MCF 10A (cell line): ENCODE measurements around the gene SHQ1. TPM values are rescaled to one million over a fixed set of nuclear protein-coding genes. Genes with fewer than 3 reads are reported as not detected.

Experiments used
- Bru-seq: library from RNA; stranded (reverse); fragments of 400-500 nt; gene quantifications from one replicate; lab custom pipeline; 2021; lab: Mats Ljungman, UMichigan
- BruChase-seq, 2 experiments: library from RNA; stranded (reverse); fragments of 400-500 nt; gene quantifications; one replicate each; lab custom pipeline; 2021; lab: Mats Ljungman, UMichigan
- BruUV-seq: library from RNA; stranded (reverse); fragments of 400-500 nt; replicated peaks from 2 replicates; lab custom pipeline; 2021; lab: Mats Ljungman, UMichigan
- CTCF ChIA-PET: fragments of 300-600 bp; sonication (Branson Sonifier 250); formaldehyde crosslinking; extraction: SDS; loops from one replicate; lab custom pipeline; 2021; ENCODE audit warnings: antibody characterized with exemption, inconsistent platforms; lab: Yijun Ruan, JAX
- POLR2A ChIA-PET: fragments of 300-600, 350-650 bp; sonication (Branson Sonifier 250); formaldehyde crosslinking; extraction: SDS; loops from one replicate; lab custom pipeline; 2020; ENCODE audit warnings: antibody characterized with exemption, inconsistent platforms; lab: Yijun Ruan, JAX
- DNase-seq: peaks from one replicate; pipeline ENCODE4 v3.0.0-alpha.2; 2018; ENCODE audit not compliant: unreplicated experiment
- H3K27ac Mint-ChIP-seq: one replicate; pipeline ENCODE4 v1.8.0; 2022; ENCODE audit warnings: mild to moderate bottlenecking, low read depth, mixed read lengths; ENCODE audit not compliant: unreplicated experiment
- H3K27me3 Mint-ChIP-seq: one replicate; pipeline ENCODE4 v1.8.0; 2022; ENCODE audit warnings: mixed read lengths; ENCODE audit not compliant: insufficient read depth, unreplicated experiment
- H3K36me3 Mint-ChIP-seq: one replicate; pipeline ENCODE4 v1.8.0; 2022; ENCODE audit warnings: mild to moderate bottlenecking, moderate library complexity, mixed read lengths; ENCODE audit not compliant: insufficient read depth, unreplicated experiment
- H3K4me1 Mint-ChIP-seq: one replicate; pipeline ENCODE4 v1.8.0; 2022; ENCODE audit warnings: mixed read lengths; ENCODE audit not compliant: insufficient read depth, unreplicated experiment
- H3K4me3 Mint-ChIP-seq: one replicate; pipeline ENCODE4 v1.8.0; 2022; ENCODE audit warnings: mild to moderate bottlenecking, moderate library complexity, mixed read lengths; ENCODE audit not compliant: unreplicated experiment
- H3K9me3 Mint-ChIP-seq: one replicate; pipeline ENCODE4 v1.8.0; 2022; ENCODE audit warnings: mixed read lengths; ENCODE audit not compliant: unreplicated experiment
- CTCF ChIP-seq: fragments of 200-600 bp; IDR thresholded peaks from one replicate; pipeline ENCODE4 v1.8.0; 2022; ENCODE audit warnings: antibody characterized with exemption, mild to moderate bottlenecking; ENCODE audit not compliant: unreplicated experiment
- intact Hi-C: fragments of 100-400 bp; cut with micrococcal nuclease; formaldehyde crosslinking; loops from 2 replicates; pipeline ENCODE4 v1.14.1; 2022
- long read RNA-seq: library from polyadenylated mRNA; stranded (forward); transcript quantifications from one replicate; pipeline ENCODE4 v2.0.0, GENCODE V29; 2022
- total RNA-seq: library from RNA; stranded (reverse); gene quantifications from 2 replicates; pipeline ENCODE4 v1.2.3, GENCODE V29; 2022

Gene SHQ1
- total RNA-seq (17.4 and 30.4 TPM in 2 replicates), Bru-seq, nascent RNA (percentile 67 among the genes with signal in this experiment), BruChase-seq, experiment 1, labeled RNA remaining after a 6-hour chase (percentile 62 among the genes with signal in this experiment), BruChase-seq, experiment 2, labeled RNA remaining after a 2-hour chase (percentile 66 among the genes with signal in this experiment)
- long read RNA-seq, transcript SHQ1-201 (11 exons, 2,879 nt), result major isoform, 50 of 57 reads
- long read RNA-seq, partial matches to known transcripts, result 3 of 57 reads
- long read RNA-seq, other reads (novel, unspliced or antisense), result 4 of 57 reads

DNA sequence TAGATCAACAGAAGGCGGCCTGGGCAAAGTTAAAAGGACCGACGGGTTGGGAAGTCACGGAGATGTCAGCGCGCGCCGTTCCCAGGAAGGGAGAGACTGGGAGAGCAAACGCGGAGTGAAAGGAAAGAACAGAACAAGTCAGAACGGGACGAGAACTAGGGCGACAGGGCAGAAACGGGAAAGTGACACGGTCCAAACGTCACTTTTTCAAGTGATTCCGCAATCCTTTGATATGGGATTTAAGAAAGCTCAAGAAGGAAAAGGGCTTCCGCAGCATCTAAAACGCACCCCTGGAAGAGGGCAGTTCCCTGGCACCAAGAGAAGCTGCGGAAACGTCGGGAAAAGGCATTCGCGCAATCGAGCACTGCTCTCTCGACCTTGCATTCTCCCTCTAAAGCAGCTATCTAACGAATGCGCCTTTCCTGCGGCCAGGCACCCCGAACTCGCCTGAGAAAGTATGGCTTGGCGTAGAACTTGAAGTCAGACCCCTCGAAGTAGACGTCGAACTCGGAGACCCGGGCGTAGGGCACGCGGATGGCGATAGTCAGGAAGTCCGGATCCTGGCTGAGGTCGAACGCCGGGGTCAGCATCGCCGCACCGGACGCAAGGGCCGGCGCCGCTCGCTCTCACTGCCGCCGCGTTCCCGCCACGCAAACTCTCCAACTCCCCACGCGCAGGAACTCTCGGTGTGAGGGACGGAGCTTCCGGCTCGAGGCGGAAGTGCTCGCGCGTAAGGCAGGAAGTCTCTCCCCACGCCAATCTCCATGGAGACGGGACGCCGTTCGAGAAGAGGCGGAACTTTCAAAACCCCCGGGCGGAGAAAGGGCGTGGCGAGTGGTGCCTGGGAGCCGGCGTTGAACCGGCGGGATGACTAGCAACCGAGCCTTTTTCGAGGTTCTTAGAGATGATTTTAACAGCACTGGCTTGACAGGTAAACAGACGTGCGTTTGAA is at the start of gene SHQ1:
Gene SHQ1, minus strand, starts transcription at position 695 of the 952 bp plus-strand sequence. Its CDS starts 105 bp downstream, at position 590.
- no peak for TF ChIP-seq CTCF
- no peaks in the 10 kb centered on the region for H3K27me3 Mint-ChIP-seq
- ChIA-PET POLR2A (interaction anchor here (0.8 to 1.9 kb wide), 20 partner anchors 14 to 509 kb away, joined by 3 to 13 read pairs (median 4); partner anchors contain the start of genes GXYLT2 and PPP4R2), CTCF (interaction anchor here (0.6 to 10.5 kb wide), 10 partner anchors 35 to 1678 kb away, joined by 3 to 221 read pairs (median 3); no protein-coding TSS in a partner anchor)
- intact Hi-C loops, result loop anchor here (5.0 kb wide), 1 partner anchor 654 kb away; no protein-coding TSS in a partner anchor
- H3K4me1 Mint-ChIP-seq, result peaks cover 32% of the 10 kb centered on the region
- BruUV-seq, result TSS peak; percentile 39
- H3K27ac Mint-ChIP-seq, result peak within 1 kb of the TSS; percentile 89
- DNase-seq, result peak; percentile 96
- peak within 1 kb of the TSS; percentile 91 for H3K4me3 Mint-ChIP-seq
- peaks cover 8% of the 10 kb centered on the region for H3K36me3 Mint-ChIP-seq
- no peaks in the 10 kb centered on the region for H3K9me3 Mint-ChIP-seq

- no TSS peak for BruUV-seq
- Mint-ChIP-seq H3K36me3 (no peaks in the 10 kb centered on the region), H3K27me3 (no peaks in the 10 kb centered on the region), H3K4me1 (peaks cover 9% of the 10 kb centered on the region), H3K27ac (no peak overlapping the region), H3K4me3 (no peak overlapping the region), H3K9me3 (no peaks in the 10 kb centered on the region)
- intact Hi-C loops, result no loop called here
- no peak for TF ChIP-seq CTCF
- no peak for DNase-seq
- ChIA-PET CTCF (interaction anchor here (1.2 kb wide), 1 partner anchor 9 kb away, joined by 5 read pairs; the partner anchor contains the start of gene GXYLT2), POLR2A (no interaction called here)
Observed at GRCh38 chr3:72897758-72898007, 49.4 kb upstream of the SHQ1 start.

- TF ChIP-seq CTCF, result no peak
- Mint-ChIP-seq H3K36me3 (no peaks in the 10 kb centered on the region), H3K4me1 (peaks cover 14% of the 10 kb centered on the region), H3K27ac (no peak overlapping the region), H3K4me3 (no peak overlapping the region), H3K27me3 (no peaks in the 10 kb centered on the region), H3K9me3 (no peaks in the 10 kb centered on the region)
- POLR2A ChIA-PET, result no interaction called here
- CTCF ChIA-PET, result interaction anchor here (1.2 kb wide), 1 partner anchor 9 kb away, joined by 5 read pairs; the partner anchor contains the start of gene GXYLT2
- no peak for DNase-seq
- intact Hi-C loops, result no loop called here
- no TSS peak for BruUV-seq
Observed at GRCh38 chr3:72896996-72897757, 48.9 kb upstream of the SHQ1 start.
